Activated CD8-positive, alpha-beta memory T cell treated with anti-CD3 and anti-CD28 coated beads for 4 hours (primary cell): ENCODE measurements around the gene DDIT4.
"Not testable (repeated sequence)": the region's sequence is repeated elsewhere in the genome, so short reads cannot be mapped to it uniquely, and the experiment has no call there.

ENCODE experiments used
- DNase-seq, 2 donors: peaks; one replicate each; pipeline ENCODE4 v3.0.0-alpha.2; 2020; ENCODE audit warnings: low read depth in 2 of 2

Gene DDIT4

DNA sequence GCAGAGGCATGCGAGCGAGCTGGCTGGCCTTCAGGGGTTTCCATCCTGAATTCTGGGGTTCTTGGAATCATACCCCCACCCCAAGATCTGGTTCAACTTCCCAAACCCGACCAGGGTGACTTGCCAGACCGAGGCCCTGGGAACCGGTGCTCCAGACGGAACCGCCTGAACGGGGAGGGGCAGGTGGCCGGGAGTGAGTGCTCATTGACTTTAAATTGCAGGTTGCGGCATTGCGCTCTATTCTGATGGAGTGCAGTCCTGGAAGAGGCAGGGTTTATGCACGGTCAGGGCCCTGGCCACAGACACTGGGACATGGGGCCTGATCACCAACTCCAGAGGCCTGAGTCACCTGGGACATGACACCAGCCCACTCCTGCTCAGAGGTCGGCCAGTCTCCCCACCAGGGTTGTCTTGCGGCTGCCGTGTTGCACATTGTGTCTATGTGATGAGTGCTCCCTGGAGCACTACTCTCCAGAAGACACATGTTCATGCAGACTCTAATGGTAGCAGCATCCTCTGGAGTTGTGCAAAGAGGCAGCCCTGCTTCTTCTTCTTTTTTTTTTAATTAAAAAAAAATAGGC is 5.8 kb upstream of the DDIT4 start:
- DNase-seq, result no peak

DNA sequence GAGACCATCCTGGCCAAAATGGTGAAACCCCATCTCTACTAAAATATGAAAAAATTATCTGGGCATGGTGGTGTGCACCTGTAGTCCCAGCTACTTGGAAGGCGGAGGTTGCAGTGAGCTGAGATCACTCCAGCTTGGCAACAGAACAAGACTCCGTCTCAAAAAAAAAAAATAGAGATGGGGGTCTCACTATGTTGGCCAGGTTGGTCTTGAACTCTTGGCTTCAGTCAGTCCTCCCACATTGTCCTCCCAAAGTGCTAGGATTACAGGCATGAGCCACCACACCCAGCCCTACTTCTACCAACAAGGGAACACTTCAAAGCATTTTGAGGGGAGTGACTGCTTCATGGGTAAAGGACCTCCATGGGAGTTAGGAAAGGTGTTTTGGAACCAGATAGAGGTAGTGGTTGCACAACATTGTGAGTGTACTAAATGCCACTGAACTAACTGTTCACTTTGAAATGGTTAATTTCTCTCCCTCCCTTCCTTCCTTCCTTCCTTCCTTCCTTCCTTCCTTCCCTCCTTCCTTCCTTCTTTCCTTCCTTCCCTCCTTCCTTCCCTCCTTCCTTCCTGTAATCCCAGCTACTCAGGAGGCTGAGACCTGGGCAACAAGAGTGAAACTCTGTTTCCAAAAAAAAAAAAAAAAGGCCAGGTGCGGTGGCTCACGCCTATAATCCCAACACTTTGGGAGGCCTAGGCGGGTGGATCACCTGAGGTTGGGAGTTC is 5.1 kb upstream of the DDIT4 start:
- DNase-seq, result not testable (repeated sequence)

- no peak for DNase-seq
Observed at GRCh38 chr10:72270607-72271281, 3.0 kb upstream of the DDIT4 start.

DNA sequence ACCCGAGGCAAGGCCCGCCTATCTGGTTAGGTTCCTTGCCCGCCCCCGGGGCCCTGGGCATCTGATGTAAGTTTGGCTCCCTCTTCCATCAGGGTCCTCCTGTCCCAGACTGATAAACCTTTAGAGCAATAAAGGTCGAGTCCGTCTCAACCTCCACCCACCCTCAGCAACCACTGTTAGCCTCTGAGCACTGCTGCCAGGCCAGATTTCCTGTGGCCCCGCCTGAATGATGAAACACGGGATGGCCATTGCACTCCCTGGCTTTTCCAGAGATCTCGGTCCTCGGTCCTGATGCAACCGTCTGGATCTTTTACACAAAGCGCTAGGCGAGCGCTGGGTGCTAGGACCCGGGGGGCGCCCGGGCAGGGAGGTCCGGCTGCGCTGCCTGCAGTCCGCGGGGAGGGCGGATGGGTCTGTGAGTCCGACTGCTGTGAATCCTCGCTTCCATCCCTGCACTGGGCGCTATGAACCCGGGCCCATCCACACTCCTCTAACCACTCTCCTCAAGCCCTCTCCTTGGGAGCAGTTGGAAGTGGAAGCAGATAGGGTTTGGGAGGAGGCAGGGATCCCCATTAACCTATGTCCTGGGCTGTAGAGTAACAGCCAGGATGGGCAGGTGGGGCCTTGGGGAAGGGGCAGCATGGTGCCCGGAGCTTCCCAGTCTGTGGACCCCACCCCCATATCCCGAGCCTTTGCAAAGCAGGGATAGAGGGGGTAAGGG is 875 bp upstream of the DDIT4 start:
- no peak for DNase-seq

GRCh38 chr10:72274213-72274729 is 547 bp downstream of the DDIT4 start:
- no peak for DNase-seq

DNA sequence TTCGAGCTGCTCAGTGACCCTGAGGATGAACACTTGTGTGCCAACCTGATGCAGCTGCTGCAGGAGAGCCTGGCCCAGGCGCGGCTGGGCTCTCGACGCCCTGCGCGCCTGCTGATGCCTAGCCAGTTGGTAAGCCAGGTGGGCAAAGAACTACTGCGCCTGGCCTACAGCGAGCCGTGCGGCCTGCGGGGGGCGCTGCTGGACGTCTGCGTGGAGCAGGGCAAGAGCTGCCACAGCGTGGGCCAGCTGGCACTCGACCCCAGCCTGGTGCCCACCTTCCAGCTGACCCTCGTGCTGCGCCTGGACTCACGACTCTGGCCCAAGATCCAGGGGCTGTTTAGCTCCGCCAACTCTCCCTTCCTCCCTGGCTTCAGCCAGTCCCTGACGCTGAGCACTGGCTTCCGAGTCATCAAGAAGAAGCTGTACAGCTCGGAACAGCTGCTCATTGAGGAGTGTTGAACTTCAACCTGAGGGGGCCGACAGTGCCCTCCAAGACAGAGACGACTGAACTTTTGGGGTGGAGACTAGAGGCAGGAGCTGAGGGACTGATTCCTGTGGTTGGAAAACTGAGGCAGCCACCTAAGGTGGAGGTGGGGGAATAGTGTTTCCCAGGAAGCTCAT is 1.1 kb downstream of the DDIT4 start:
- no peak for DNase-seq

- DNase-seq, result no peak
Observed at GRCh38 chr10:72275351-72276012, 1.8 kb downstream of the DDIT4 start.

GRCh38 chr10:72276013-72276387 is 2.3 kb downstream of the DDIT4 start:
- DNase-seq, result no peak

GRCh38 chr10:72276421-72277339 is 3.0 kb downstream of the DDIT4 start:
- DNase-seq, result no peak

DNA sequence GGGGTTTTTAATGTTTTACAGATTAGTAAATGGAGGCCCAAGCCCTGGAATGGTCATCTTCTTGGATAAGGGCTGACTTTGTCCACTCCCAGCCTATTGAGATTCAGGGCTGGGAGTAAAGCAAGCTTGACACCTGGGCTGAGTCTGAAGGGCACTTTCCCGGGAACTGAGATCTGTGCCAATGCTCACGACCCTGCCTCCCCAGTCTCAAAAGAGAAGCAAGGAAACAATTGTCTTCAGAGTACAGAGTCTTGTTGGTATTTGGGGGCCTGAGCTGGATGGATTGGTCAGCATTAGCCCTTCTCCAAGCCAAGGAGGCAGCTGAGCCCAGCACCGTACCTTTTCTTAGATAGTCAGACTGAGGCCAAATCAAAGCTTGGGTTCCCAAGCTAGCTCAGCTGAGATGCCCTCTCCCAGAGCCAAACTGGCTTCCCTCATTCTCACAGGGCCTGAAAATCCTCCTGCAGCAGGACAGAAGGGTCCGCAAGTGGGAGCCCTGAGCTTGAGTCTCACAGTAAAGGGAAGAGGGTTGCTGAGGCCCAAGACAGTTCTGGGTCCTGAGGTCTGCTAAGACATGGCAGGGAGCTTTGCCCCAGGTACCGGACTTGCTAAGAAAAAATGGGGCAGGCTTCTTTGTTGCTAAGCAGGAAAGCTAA is 3.7 kb downstream of the DDIT4 start:
- DNase-seq, result no peak

- no peak for DNase-seq
Observed at GRCh38 chr10:72277996-72278667, 4.4 kb downstream of the DDIT4 start.

DNA sequence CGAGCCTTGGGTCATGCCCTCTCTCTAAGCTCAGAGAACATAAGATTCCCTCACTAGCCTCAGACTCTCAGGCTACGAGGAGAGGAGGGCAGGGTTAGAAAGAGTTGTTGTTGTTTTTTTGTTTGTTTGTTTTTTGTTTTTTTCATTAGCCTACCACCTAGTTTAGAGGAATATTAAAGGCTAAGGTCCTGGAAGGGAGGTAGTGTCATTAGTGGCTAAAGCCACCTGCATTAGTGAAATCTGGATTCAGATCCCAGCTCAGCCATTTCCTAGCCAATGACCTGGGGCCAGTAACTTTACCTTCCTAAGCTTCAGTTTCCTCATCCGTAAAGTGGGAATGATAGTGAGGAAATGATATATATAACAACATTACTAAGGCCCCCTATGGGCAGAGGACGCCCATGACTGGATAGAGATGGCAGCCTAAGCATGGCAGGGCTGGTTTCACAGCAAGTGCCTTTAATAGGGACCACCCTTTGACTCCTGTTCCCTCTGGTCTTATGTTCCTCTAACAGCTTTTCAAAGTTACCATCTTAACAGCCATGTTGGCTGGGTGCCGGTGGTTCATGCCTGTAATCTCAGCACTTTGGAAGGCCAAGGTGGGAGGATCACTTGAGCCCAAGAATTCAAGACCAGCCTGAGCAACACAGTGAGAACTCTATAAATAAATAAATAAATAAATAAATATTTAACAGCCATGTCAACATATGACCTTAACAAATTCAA is 5.1 kb downstream of the DDIT4 start:
- DNase-seq, result no peak

DNA sequence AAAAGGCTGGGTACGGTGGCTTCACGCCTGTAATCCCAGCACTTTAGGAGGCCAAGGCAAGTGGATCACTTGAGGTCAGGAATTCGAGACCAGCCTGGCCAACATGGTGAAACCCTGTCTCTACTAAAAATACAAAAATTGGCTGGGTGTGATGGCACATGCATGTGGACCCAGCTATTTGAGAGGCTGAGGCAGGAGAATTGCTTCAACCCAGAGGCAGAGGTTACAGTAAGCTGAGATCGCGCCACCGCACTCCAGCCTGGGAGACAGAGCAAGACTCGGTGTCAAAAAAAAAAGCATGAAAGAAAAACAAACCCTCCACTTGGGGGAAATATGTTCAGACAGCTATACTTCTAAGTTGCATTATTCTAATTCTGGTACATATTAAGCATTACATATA is 5.9 kb downstream of the DDIT4 start:
- DNase-seq, result not testable (repeated sequence)

GRCh38 chr10:72283131-72283530 is 9.4 kb downstream of the DDIT4 start:
- no peak for DNase-seq

- DNase-seq, result no peak
Observed at GRCh38 chr10:72285972-72286521, 12.3 kb downstream of the DDIT4 start.

DNA sequence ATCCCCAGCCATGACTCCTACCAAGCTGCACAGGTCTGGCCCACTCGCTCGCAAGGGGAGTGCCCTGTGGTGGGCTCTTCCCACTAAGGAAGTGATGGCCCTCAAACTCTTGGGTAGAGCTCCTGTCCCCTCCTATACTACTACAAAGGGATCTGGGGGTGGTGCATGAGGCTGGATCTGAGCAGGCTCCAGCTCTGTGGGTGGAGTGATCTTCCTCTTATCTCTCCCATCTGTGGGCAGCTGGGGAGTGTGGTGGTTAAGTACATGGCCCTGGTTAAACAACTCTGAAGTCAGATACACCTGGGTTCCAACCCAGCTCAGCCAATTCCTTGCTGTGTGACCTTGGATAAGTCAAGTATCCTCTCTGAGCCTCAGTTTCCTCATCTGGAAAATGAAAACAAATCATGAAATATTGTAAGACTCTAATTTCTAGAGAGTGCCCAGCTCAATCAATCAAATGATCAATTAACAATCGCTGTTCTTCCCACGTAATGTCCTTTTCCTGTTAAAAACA is 17.4 kb downstream of the DDIT4 start:
- DNase-seq, result no peak

DNA sequence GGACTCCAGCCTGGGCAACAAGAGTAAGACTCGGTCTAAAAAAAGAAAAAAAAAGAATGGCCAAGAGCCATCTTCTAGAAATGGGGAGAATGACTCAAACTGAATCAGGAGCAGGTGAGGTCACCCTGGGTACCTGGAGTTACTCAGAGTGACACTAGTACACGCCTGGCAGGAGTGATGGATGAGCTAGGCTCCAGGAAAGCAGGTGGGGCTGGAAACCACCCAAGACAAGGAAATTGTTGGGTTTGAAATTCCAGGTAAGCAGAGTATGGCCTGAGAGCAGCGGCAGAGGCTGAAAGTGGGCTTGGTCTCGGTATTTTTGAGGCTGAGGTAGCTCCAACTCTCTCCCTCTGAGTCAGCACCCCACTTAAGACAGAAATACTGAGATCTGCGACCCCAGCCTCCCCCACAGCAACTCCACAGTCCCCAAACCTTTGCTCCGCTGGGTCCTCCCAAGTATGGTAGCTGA is 18.5 kb downstream of the DDIT4 start:
- DNase-seq, result no peak
